Ovary (tissue), 3 donors: ENCODE data around the gene SETBP1.

Experiments
- POLR2A ChIP-seq: fragments of 450-650 bp; IDR thresholded peaks from one replicate; pipeline ENCODE4 v1.6.1; 2017; ENCODE audit warnings: antibody characterized with exemption, mild to moderate bottlenecking, moderate library complexity
- TF ChIP-seq, protein P1 (sequence below), 3 donors: fragments of 450-650 bp in 2 of 3; fragments of 200-600 bp in 1 of 3; IDR thresholded peaks; one replicate each; pipeline versions ENCODE4 v1.5.1 to v1.8.0; 2016 to 2022; ENCODE audit warnings: antibody characterized with exemption in 3 of 3, mild to moderate bottlenecking in 1 of 3
- donor health status: DM: no; HTN: no; CAD: no.

DNA sequence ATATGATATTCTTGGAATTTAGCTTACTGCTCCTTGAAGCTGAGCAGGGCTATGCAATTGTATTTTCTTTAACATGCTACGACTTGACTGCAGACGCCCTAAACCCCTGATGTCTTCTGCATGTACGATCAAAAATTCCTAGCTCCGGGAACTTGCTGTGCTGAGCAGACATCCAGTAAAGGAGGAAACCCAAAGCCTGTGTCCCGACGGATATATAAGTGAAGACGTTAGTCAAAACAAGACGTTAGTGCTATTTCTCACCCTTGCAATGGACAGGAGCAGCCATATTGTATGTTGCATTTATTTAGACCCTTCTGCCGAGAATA lies 51.5 kb downstream of the SETBP1 start:
- TF ChIP-seq, protein P1, sequence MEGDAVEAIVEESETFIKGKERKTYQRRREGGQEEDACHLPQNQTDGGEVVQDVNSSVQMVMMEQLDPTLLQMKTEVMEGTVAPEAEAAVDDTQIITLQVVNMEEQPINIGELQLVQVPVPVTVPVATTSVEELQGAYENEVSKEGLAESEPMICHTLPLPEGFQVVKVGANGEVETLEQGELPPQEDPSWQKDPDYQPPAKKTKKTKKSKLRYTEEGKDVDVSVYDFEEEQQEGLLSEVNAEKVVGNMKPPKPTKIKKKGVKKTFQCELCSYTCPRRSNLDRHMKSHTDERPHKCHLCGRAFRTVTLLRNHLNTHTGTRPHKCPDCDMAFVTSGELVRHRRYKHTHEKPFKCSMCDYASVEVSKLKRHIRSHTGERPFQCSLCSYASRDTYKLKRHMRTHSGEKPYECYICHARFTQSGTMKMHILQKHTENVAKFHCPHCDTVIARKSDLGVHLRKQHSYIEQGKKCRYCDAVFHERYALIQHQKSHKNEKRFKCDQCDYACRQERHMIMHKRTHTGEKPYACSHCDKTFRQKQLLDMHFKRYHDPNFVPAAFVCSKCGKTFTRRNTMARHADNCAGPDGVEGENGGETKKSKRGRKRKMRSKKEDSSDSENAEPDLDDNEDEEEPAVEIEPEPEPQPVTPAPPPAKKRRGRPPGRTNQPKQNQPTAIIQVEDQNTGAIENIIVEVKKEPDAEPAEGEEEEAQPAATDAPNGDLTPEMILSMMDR (IDR thresholded peaks at IDR 0.05) = no peak
- TF ChIP-seq POLR2A = no peak
